GM12878 (cell line): ENCODE measurements around the gene EVX2.

Experiments
- BCL11A ChIP-seq: IDR thresholded peaks from 2 replicates; pipeline ENCODE4 v1.6.1; 2011; ENCODE audit warnings: low read depth, low read length
- CBX3 ChIP-seq: fragments of 200-600 bp; sonication (generic); IDR thresholded peaks from 2 replicates; pipeline ENCODE4 v1.6.1; 2016; ENCODE audit warnings: low read depth, borderline replicate concordance
- CREB1 ChIP-seq: IDR thresholded peaks from 2 replicates; pipeline ENCODE4 v1.6.1; 2012; ENCODE audit warnings: low read depth, mild to moderate bottlenecking, inconsistent platforms
- EP300 ChIP-seq, 2 experiments: fragments of 150-350 bp in 1 of 2; IDR thresholded peaks; 2 replicates each; pipeline ENCODE4 v1.6.1; 2011 to 2012; ENCODE audit warnings: low read depth in 2 of 2, low read length in 2 of 2, borderline replicate concordance in 1 of 2, improper control_type of control experiment in 1 of 2, inconsistent platforms in 1 of 2; ENCODE audit not compliant: control insufficient read depth in 1 of 2
- JUND ChIP-seq: IDR thresholded peaks from 2 replicates; pipeline ENCODE4 v1.6.1; 2012; ENCODE audit warnings: low read depth, mild to moderate bottlenecking, low read length, improper control_type of control experiment, moderate library complexity
- MXI1 ChIP-seq: fragments of 150-350 bp; IDR thresholded peaks from 2 replicates; pipeline ENCODE4 v1.6.1; 2011; ENCODE audit warnings: low read depth, mild to moderate bottlenecking, inconsistent platforms, low read length, improper control_type of control experiment
- RAD21 ChIP-seq: IDR thresholded peaks from 2 replicates; pipeline ENCODE4 v1.6.1; 2011; ENCODE audit warnings: mild to moderate bottlenecking, low read depth, low read length, moderate library complexity; ENCODE audit not compliant: insufficient read depth
- TCF3 ChIP-seq: IDR thresholded peaks from 2 replicates; pipeline ENCODE4 v1.6.1; 2012; ENCODE audit warnings: low read depth, mild to moderate bottlenecking, low read length, borderline replicate concordance; ENCODE audit not compliant: insufficient read depth
- YY1 ChIP-seq: IDR thresholded peaks from 2 replicates; pipeline ENCODE4 v1.6.1; 2011; ENCODE audit warnings: low read depth, mild to moderate bottlenecking, low read length
- TF ChIP-seq, protein P1 (sequence below), 3 experiments: IDR thresholded peaks in 2 of 3; conservative IDR thresholded peaks in 1 of 3; 2 replicates each; pipeline ENCODE4 v1.5.1; 2011; ENCODE audit warnings: low read depth in 3 of 3, low read length in 3 of 3, mild to moderate bottlenecking in 3 of 3, control low read depth in 2 of 3, moderate library complexity in 2 of 3, inconsistent platforms in 1 of 3, mixed read lengths in 1 of 3; ENCODE audit not compliant: control insufficient read depth in 2 of 3, insufficient read depth in 1 of 3; ENCODE audit errors: extremely low read depth in 1 of 3
- TF ChIP-seq, protein P2 (sequence below): IDR thresholded peaks from 2 replicates; pipeline ENCODE4 v1.6.1; 2011; ENCODE audit warnings: borderline replicate concordance, low read depth, mild to moderate bottlenecking, moderate library complexity, low read length; ENCODE audit not compliant: insufficient read depth, poor library complexity, severe bottlenecking
- TF ChIP-seq, protein P3 (sequence below): IDR thresholded peaks from 2 replicates; pipeline ENCODE4 v1.6.1; 2012; ENCODE audit warnings: mild to moderate bottlenecking, low read depth, low read length
- TF ChIP-seq, protein P4 (sequence below): fragments of 450-650 bp; IDR thresholded peaks from 2 replicates; pipeline ENCODE4 v1.6.1; 2014; ENCODE audit warnings: mild to moderate bottlenecking

DNA sequence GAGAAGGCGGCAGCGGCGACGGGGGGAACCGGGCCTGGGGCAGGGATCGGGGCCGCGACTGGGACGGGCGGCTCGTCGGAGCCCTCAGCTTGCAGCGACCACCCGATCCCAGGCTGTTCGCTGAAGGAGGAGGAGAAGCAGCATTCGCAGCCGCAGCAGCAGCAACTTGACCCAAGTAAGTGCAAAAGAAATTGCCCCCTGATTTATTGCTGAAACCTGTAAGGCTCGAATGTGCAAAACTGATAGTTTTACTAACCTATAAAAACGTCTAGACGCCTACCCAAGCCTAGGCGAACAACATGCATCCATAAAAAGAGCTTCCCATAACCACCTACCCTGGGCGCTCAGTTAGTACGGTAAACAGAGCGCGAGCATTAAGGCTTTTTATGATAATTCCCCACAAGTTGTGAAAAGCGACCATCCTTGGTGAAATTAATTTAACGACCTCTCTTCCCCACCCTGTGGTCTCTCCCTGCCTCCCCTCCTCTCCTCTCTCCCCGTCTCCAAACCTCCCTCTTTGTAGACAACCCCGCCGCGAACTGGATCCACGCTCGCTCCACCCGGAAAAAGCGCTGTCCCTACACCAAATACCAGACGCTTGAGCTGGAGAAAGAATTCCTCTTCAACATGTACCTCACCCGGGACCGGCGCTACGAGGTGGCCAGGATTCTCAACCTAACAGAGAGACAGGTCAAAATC lies 39.8 kb upstream of the EVX2 start:
- no peak for TF ChIP-seq YY1
- TF ChIP-seq, protein P1, sequence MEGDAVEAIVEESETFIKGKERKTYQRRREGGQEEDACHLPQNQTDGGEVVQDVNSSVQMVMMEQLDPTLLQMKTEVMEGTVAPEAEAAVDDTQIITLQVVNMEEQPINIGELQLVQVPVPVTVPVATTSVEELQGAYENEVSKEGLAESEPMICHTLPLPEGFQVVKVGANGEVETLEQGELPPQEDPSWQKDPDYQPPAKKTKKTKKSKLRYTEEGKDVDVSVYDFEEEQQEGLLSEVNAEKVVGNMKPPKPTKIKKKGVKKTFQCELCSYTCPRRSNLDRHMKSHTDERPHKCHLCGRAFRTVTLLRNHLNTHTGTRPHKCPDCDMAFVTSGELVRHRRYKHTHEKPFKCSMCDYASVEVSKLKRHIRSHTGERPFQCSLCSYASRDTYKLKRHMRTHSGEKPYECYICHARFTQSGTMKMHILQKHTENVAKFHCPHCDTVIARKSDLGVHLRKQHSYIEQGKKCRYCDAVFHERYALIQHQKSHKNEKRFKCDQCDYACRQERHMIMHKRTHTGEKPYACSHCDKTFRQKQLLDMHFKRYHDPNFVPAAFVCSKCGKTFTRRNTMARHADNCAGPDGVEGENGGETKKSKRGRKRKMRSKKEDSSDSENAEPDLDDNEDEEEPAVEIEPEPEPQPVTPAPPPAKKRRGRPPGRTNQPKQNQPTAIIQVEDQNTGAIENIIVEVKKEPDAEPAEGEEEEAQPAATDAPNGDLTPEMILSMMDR (IDR thresholded peaks at IDR 0.05 in 2 of 3, conservative IDR thresholded peaks at IDR 0.05 in 1 of 3; ENCODE audit: control insufficient read depth in 2 of 3, extremely low read depth in 1 of 3, insufficient read depth in 1 of 3, low read depth in 3 of 3, low read length in 3 of 3) = no peak
- TF ChIP-seq CBX3 = no peak
- TF ChIP-seq, protein P2, sequence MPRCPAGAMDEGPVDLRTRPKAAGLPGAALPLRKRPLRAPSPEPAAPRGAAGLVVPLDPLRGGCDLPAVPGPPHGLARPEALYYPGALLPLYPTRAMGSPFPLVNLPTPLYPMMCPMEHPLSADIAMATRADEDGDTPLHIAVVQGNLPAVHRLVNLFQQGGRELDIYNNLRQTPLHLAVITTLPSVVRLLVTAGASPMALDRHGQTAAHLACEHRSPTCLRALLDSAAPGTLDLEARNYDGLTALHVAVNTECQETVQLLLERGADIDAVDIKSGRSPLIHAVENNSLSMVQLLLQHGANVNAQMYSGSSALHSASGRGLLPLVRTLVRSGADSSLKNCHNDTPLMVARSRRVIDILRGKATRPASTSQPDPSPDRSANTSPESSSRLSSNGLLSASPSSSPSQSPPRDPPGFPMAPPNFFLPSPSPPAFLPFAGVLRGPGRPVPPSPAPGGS = no peak
- TF ChIP-seq, protein P3, sequence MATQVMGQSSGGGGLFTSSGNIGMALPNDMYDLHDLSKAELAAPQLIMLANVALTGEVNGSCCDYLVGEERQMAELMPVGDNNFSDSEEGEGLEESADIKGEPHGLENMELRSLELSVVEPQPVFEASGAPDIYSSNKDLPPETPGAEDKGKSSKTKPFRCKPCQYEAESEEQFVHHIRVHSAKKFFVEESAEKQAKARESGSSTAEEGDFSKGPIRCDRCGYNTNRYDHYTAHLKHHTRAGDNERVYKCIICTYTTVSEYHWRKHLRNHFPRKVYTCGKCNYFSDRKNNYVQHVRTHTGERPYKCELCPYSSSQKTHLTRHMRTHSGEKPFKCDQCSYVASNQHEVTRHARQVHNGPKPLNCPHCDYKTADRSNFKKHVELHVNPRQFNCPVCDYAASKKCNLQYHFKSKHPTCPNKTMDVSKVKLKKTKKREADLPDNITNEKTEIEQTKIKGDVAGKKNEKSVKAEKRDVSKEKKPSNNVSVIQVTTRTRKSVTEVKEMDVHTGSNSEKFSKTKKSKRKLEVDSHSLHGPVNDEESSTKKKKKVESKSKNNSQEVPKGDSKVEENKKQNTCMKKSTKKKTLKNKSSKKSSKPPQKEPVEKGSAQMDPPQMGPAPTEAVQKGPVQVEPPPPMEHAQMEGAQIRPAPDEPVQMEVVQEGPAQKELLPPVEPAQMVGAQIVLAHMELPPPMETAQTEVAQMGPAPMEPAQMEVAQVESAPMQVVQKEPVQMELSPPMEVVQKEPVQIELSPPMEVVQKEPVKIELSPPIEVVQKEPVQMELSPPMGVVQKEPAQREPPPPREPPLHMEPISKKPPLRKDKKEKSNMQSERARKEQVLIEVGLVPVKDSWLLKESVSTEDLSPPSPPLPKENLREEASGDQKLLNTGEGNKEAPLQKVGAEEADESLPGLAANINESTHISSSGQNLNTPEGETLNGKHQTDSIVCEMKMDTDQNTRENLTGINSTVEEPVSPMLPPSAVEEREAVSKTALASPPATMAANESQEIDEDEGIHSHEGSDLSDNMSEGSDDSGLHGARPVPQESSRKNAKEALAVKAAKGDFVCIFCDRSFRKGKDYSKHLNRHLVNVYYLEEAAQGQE = no peak
- TF ChIP-seq JUND = no peak
- no peak for TF ChIP-seq EP300 (IDR thresholded peaks at IDR 0.05; ENCODE audit: borderline replicate concordance in 1 of 2, control insufficient read depth in 1 of 2, low read depth in 2 of 2, low read length in 2 of 2)
- no peak for TF ChIP-seq TCF3
- no peak for TF ChIP-seq MXI1
- no peak for TF ChIP-seq CREB1
- TF ChIP-seq, protein P4, sequence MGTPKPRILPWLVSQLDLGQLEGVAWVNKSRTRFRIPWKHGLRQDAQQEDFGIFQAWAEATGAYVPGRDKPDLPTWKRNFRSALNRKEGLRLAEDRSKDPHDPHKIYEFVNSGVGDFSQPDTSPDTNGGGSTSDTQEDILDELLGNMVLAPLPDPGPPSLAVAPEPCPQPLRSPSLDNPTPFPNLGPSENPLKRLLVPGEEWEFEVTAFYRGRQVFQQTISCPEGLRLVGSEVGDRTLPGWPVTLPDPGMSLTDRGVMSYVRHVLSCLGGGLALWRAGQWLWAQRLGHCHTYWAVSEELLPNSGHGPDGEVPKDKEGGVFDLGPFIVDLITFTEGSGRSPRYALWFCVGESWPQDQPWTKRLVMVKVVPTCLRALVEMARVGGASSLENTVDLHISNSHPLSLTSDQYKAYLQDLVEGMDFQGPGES = no peak
- TF ChIP-seq RAD21 = no peak
- TF ChIP-seq BCL11A = no peak
